Upper lobe of left lung (tissue), 6 donors: Measurements from ENCODE around the gene PTPRR. TPM values are rescaled to one million over a fixed set of nuclear protein-coding genes. Genes with fewer than 3 reads are reported as not detected.

ENCODE experiments used
- ATAC-seq, 2 donors: fragments of 200-7000 bp; cut with Tn5 transposase; one replicate each; pipeline ENCODE4 v1.9.1; 2022; ENCODE audit warnings: mild to moderate bottlenecking in 2 of 2, moderate library complexity in 2 of 2; ENCODE audit not compliant: low FRiP score in 2 of 2
- DNase-seq, 2 donors: peaks; one replicate each; pipeline ENCODE4 v3.0.0-alpha.2; 2019 to 2020
- H3K27ac ChIP-seq, 4 donors: fragments of 200-600 bp; sonication (generic); one replicate each; pipeline ENCODE4 v1.5.1; 2016 to 2019
- H3K27me3 ChIP-seq, 4 donors: fragments of 200-600 bp; sonication (generic); one replicate each; pipeline ENCODE4 v1.5.1; 2017 to 2019
- H3K36me3 ChIP-seq, 4 donors: fragments of 200-600 bp; sonication (generic); one replicate each; pipeline ENCODE4 v1.5.1; 2016 to 2019
- H3K4me1 ChIP-seq, 4 donors: fragments of 200-600 bp; sonication (generic); one replicate each; pipeline ENCODE4 v1.5.1; 2018 to 2019
- H3K4me3 ChIP-seq, 4 donors: fragments of 200-600 bp; sonication (generic); one replicate each; pipeline ENCODE4 v1.5.1; 2017 to 2019; ENCODE audit warnings: mild to moderate bottlenecking in 2 of 4, moderate library complexity in 1 of 4
- H3K9me3 ChIP-seq, 4 donors: fragments of 200-600 bp; sonication (generic); one replicate each; pipeline ENCODE4 v1.5.1; 2018 to 2019
- CTCF ChIP-seq, 6 experiments: fragments of 450-650 bp in 4 of 6; fragments of 200-600 bp in 2 of 6; sonication (generic) in 2 of 6; IDR thresholded peaks; one replicate each; pipeline ENCODE4 v1.5.1; 2016 to 2019; ENCODE audit warnings: antibody characterized with exemption in 6 of 6
- EP300 ChIP-seq, 4 donors: sonication (generic); formaldehyde crosslinking; IDR thresholded peaks; one replicate each; pipeline ENCODE4 v1.5.1; 2017; ENCODE audit warnings: antibody characterized with exemption in 4 of 4, control low read depth in 2 of 4
- POLR2A ChIP-seq, 4 donors: fragments of 450-650 bp; IDR thresholded peaks; one replicate each; pipeline ENCODE4 v1.5.1; 2016 to 2017; ENCODE audit warnings: antibody characterized with exemption in 4 of 4, mild to moderate bottlenecking in 2 of 4
- POLR2AphosphoS5 ChIP-seq, 2 donors: sonication (generic); formaldehyde crosslinking; IDR thresholded peaks; one replicate each; pipeline ENCODE4 v1.5.1; 2017; ENCODE audit warnings: antibody characterized with exemption in 2 of 2
- WGBS, 2 donors: methylation state at CpG; one replicate each; pipeline ENCODE4 v1.1.5; 2017 to 2018; 5-methylcytosine and 5-hydroxymethylcytosine counted together
- total RNA-seq, 6 donors: library from RNA; depleted of rRNA in 4 of 6; stranded (reverse); fragments of >200 nt in 4 of 6; gene quantifications; one replicate each; pipeline versions ENCODE4 v1.1.0 to v1.2.1, GENCODE V29; 2016 to 2021
- donor health status: DM: no; HTN: no; CAD: no; lungs with moderate emphysema.
- donor health status: DM: no; HTN: yes; CAD: no; lungs with severe emphysema.

Gene PTPRR
- total RNA-seq, 6 donors from 2014 or later, result 0.30 to 2.7 (median 0.79) TPM; not detected in 1

DNA sequence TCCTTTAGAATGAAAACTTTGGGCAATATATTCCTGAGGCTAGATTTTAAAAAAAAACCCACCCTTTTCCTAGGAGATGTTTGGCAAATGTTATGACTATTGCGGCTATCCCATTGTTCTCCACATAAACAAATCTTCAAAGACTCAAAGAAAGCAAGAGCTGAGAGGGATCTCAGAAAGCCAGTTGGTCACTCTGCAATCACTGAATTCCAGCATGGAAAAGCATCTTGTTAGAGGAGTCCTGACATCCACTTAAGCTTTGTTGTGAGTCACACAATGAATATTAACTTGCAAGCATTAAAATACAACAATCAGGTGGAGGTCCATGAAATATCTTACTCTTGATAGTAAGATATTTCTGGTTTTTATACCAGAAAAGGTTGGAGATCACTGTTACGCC lies 272.3 kb downstream of the PTPRR start:
- TF ChIP-seq POLR2AphosphoS5 (IDR thresholded peaks at IDR 0.05) (no peak), EP300 (IDR thresholded peaks at IDR 0.05) (no peak)
- Histone ChIP-seq H3K27ac (peak overlapping the region in 2 of 4 donors; percentile 8 to 10), H3K36me3 (no peaks in the 10 kb centered on the region), H3K9me3 (no peaks in the 10 kb centered on the region), H3K4me1 (peaks cover 2 to 23% (median 10%) of the 10 kb centered on the region in 4 donors), H3K4me3 (no peak overlapping the region), H3K27me3 (no peaks in the 10 kb centered on the region)
- DNase-seq, result no peak
- WGBS, 2 donors, result 85 to 93% methylated on average over 2 of the region's 2 CpGs
- ATAC-seq, result no peak

DNA sequence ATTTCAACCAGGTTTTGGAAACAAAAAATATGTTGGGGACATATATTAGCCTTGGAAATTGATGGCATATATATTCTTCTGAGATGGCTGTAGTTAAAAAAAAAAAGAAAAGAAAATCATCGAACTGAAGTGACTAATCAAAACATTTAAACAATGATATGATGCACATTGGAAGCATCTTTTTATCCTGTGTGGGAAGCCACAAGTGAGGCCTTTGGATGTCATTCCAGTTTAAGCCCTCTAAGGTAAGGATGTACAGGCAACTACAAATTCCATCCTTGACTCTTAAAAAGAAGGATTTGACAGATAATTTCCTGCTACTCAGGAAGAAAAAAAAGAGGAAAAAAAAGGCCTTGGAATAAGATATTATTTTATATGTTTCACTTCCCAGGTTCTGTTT lies 273.7 kb downstream of the PTPRR start:
- 39 to 42% methylated on average over 1 of the region's 1 CpG for WGBS, 2 donors
- Histone ChIP-seq H3K36me3 (no peaks in the 10 kb centered on the region), H3K4me1 (peaks cover 2 to 23% (median 10%) of the 10 kb centered on the region in 4 donors), H3K27me3 (no peaks in the 10 kb centered on the region), H3K4me3 (no peak overlapping the region), H3K9me3 (no peaks in the 10 kb centered on the region), H3K27ac (peak overlapping the region in 2 of 4 donors; percentile 17)
- DNase-seq (no peak), ATAC-seq (no peak)
- TF ChIP-seq EP300 (IDR thresholded peaks at IDR 0.05) (no peak), POLR2AphosphoS5 (IDR thresholded peaks at IDR 0.05) (no peak), POLR2A (IDR thresholded peaks at IDR 0.05) (no peak), CTCF (IDR thresholded peaks at IDR 0.05) (no peak)

DNA sequence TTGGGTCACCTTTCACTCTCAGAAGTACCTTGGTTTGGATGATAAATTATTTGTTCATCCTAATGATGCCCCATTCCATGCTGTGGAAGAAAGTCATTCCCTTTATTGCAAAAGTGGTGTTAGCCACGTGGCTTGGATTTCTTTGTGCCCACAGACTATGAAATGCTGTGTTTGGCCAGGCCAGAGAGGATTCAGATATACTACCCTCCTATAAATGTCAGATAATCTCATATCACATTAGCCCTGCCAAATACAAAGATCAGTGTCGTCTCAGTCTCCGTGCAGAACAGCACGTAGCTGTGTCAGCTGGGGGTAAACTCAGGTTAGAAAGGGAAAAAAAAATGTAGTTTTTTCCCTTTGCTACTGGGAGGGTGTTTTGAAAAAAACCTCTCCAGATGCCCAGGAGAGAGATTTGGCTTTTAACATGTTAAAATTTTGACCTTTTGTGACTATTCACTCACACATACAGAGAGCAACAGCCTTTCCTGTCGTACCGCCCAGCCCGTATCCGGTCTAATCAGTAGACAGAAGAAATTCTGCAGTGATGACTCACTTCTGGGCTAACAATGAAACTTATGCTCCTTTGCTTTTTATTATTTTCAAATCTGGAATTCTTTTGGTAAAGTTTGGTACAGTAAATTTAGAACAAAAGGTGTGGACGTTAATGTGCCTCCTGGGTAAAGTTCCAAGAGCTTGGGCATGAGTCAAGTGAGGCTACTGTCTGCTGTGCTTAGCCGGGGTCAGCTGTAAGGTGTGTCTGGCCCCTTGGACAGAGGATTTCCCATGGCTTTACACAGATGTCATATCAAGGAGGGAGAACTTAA lies 274.8 kb downstream of the PTPRR start:
- Histone ChIP-seq H3K27me3 (no peaks in the 10 kb centered on the region), H3K36me3 (no peaks in the 10 kb centered on the region), H3K4me3 (no peak overlapping the region), H3K27ac (peak overlapping the region; percentile 2 to 60 (median 36)), H3K9me3 (no peaks in the 10 kb centered on the region), H3K4me1 (peaks cover 2 to 23% (median 13%) of the 10 kb centered on the region in 4 donors)
- TF ChIP-seq EP300 (IDR thresholded peaks at IDR 0.05), result peak in 2 of 4 donors; percentile 54 to 84
- TF ChIP-seq POLR2AphosphoS5 (IDR thresholded peaks at IDR 0.05), result peak; percentile 68 to 79
- TF ChIP-seq CTCF (IDR thresholded peaks at IDR 0.05), result no peak
- peak in 1 of 2 donors; percentile 39 for DNase-seq
- ATAC-seq, result peak; percentile 89 to 90
- WGBS, 2 donors, result 21 to 25% methylated on average over 10 of the region's 10 CpGs

DNA sequence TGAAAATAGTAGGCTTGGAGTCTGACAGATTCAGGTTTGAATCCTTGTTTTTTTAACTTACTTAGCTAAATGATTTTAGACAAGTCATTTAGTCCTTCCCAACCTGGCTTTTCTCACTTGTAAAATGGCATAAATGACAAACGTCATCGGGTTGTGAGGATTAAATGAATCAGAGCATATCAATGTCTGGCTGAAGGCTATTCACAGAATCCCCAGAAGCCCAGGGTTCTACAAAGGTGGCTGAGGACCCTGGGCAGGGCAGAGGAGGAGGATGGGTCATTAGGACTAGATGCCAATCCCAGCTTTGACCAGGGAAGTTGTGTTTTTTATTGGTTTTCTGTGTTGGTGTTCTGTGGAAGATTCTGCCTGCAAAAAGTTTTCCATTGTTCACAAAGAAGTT lies 275.7 kb downstream of the PTPRR start:
- Histone ChIP-seq H3K4me1 (peaks cover 2 to 23% (median 13%) of the 10 kb centered on the region in 4 donors), H3K9me3 (no peaks in the 10 kb centered on the region), H3K27me3 (no peaks in the 10 kb centered on the region), H3K4me3 (no peak overlapping the region), H3K27ac (peak overlapping the region in 1 of 4 donors; percentile 60), H3K36me3 (no peaks in the 10 kb centered on the region)
- WGBS, 2 donors, result 86 to 90% methylated on average over 2 of the region's 2 CpGs
- TF ChIP-seq CTCF (IDR thresholded peaks at IDR 0.05) (no peak), EP300 (IDR thresholded peaks at IDR 0.05) (no peak), POLR2AphosphoS5 (IDR thresholded peaks at IDR 0.05) (no peak), POLR2A (IDR thresholded peaks at IDR 0.05) (no peak)
- no peak for DNase-seq
- no peak for ATAC-seq

- DNase-seq, result no peak
- Histone ChIP-seq H3K36me3 (no peaks in the 10 kb centered on the region), H3K4me3 (no peak overlapping the region), H3K4me1 (peaks cover 2 to 23% (median 13%) of the 10 kb centered on the region in 4 donors), H3K27me3 (no peaks in the 10 kb centered on the region), H3K27ac (no peak overlapping the region), H3K9me3 (no peaks in the 10 kb centered on the region)
- TF ChIP-seq CTCF (IDR thresholded peaks at IDR 0.05), result no peak
- no peak for TF ChIP-seq POLR2A (IDR thresholded peaks at IDR 0.05)
- TF ChIP-seq POLR2AphosphoS5 (IDR thresholded peaks at IDR 0.05), result no peak
- no peak for TF ChIP-seq EP300 (IDR thresholded peaks at IDR 0.05)
- 73 to 84% methylated on average over 3 of the region's 3 CpGs for WGBS, 2 donors
- ATAC-seq, result no peak
Measured at GRCh38 chr12:70643939-70644338, 276.6 kb downstream of the PTPRR start.
